GM21367 (cell line): ENCODE results near the gene NEURL1.

ENCODE experiments used
- ATAC-seq: cut with Tn5 transposase; IDR thresholded peaks from one replicate; pipeline ENCODE4 v1.9.1; 2021; ENCODE audit not compliant: unreplicated experiment

NEURL1 gene

GRCh38 chr10:103545366-103545765 lies 51.9 kb downstream of the NEURL1 start:
- no peak for ATAC-seq

GRCh38 chr10:103545771-103546281 lies 52.3 kb downstream of the NEURL1 start:
- ATAC-seq = no peak

GRCh38 chr10:103546401-103546800 lies 52.9 kb downstream of the NEURL1 start:
- no peak for ATAC-seq

GRCh38 chr10:103547391-103547946 lies 54.0 kb downstream of the NEURL1 start:
- no peak for ATAC-seq

- no peak for ATAC-seq
Observed at GRCh38 chr10:103548006-103548405, 54.5 kb downstream of the NEURL1 start.

GRCh38 chr10:103548581-103549348 lies 55.3 kb downstream of the NEURL1 start:
- no peak for ATAC-seq

- ATAC-seq = no peak
Observed at GRCh38 chr10:103549349-103549685, 55.8 kb downstream of the NEURL1 start.

GRCh38 chr10:103550229-103550628 lies 56.7 kb downstream of the NEURL1 start:
- no peak for ATAC-seq

GRCh38 chr10:103551619-103552602 lies 58.4 kb downstream of the NEURL1 start:
- no peak for ATAC-seq

GRCh38 chr10:103552856-103553742 lies 59.6 kb downstream of the NEURL1 start:
- no peak for ATAC-seq

GRCh38 chr10:103553743-103554487 lies 60.4 kb downstream of the NEURL1 start:
- no peak for ATAC-seq

- no peak for ATAC-seq
Observed at GRCh38 chr10:103554488-103555324, 61.2 kb downstream of the NEURL1 start.

GRCh38 chr10:103555325-103555649 lies 61.8 kb downstream of the NEURL1 start:
- ATAC-seq = no peak

GRCh38 chr10:103555712-103556111 lies 62.2 kb downstream of the NEURL1 start:
- ATAC-seq = no peak

- ATAC-seq = no peak
Observed at GRCh38 chr10:103556383-103557007, 63.0 kb downstream of the NEURL1 start.

- no peak for ATAC-seq
Observed at GRCh38 chr10:103557455-103557854, 64.0 kb downstream of the NEURL1 start.

GRCh38 chr10:103558911-103559310 lies 65.4 kb downstream of the NEURL1 start:
- ATAC-seq = no peak

- ATAC-seq = no peak
Observed at GRCh38 chr10:103559776-103560175, 66.3 kb downstream of the NEURL1 start.

- ATAC-seq = no peak
Observed at GRCh38 chr10:103560886-103561285, 67.4 kb downstream of the NEURL1 start.
